Activated naive CD8-positive, alpha-beta T cell (primary cell): ENCODE results near the gene ADAMTS13.
"Not testable (repeated sequence)": the region's sequence is repeated elsewhere in the genome, so short reads cannot be mapped to it uniquely, and the experiment has no call there.

ENCODE experiments used
- H3K27ac Mint-ChIP-seq: one replicate; pipeline ENCODE4 v1.8.0; 2021; ENCODE audit warnings: mixed read lengths
- H3K27me3 Mint-ChIP-seq: one replicate; pipeline ENCODE4 v1.8.0; 2021; ENCODE audit warnings: mixed read lengths
- H3K36me3 Mint-ChIP-seq: one replicate; pipeline ENCODE4 v1.8.0; 2021; ENCODE audit warnings: mixed read lengths
- H3K4me1 Mint-ChIP-seq: one replicate; pipeline ENCODE4 v1.8.0; 2021; ENCODE audit warnings: low read depth, mixed read lengths
- H3K4me3 Mint-ChIP-seq: one replicate; pipeline ENCODE4 v1.8.0; 2021; ENCODE audit warnings: mild to moderate bottlenecking, mixed read lengths
- H3K9me3 Mint-ChIP-seq: one replicate; pipeline ENCODE4 v1.8.0; 2021; ENCODE audit warnings: low read depth, mixed read lengths

Gene ADAMTS13

DNA sequence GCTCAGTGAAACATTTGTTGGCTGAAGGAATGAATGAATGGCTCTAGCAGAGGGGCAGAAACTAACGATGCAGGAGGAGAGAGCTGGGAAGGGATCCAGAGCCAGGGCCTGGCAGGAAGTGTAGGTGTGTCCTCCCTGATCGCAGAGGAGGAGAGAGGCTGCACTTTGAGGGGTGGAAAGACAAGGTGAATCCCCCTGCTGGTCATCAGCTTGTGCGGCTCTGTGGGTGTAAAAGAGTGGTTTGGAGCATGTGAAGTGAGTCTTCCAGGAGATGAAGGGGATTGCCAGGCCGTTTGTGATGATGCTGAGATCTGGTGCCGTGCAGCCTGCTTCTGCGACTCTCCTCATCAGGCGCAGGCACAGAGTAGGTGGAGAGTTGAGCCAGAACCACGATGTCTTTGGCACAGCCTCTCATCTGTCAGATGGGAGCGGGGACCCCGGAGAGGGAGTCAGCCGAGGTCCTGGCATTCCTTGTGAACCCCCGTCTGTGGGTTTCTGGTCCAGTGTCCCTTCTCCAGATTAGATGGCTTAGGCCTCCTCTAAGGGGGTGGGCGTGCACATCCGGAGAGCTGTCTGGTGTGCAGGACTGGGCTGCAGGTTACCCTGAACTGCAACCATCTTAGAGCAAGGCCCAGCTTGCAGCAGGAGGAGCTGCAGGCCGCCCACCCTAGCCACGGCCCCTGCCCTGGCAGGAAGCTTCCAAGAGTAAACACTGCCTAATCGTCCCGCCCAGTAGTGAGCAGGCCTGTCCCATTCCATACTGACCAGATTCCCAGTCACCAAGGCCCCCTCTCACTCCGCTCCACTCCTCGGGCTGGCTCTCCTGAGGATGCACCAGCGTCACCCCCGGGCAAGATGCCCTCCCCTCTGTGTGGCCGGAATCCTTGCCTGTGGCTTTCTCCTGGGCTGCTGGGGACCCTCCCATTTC is at the start of gene ADAMTS13:
Gene ADAMTS13, plus strand, starts transcription at position 753 of the 928 bp plus-strand sequence. Its CDS starts 77 bp downstream, at position 830.
- Mint-ChIP-seq H3K9me3 (no peaks in the 10 kb centered on the region), H3K4me3 (no peak within 1 kb of the TSS), H3K36me3 (no peaks in the 10 kb centered on the region), H3K27ac (peak within 1 kb of the TSS; percentile 42), H3K27me3 (peaks cover 3% of the 10 kb centered on the region), H3K4me1 (peaks cover 22% of the 10 kb centered on the region)

DNA sequence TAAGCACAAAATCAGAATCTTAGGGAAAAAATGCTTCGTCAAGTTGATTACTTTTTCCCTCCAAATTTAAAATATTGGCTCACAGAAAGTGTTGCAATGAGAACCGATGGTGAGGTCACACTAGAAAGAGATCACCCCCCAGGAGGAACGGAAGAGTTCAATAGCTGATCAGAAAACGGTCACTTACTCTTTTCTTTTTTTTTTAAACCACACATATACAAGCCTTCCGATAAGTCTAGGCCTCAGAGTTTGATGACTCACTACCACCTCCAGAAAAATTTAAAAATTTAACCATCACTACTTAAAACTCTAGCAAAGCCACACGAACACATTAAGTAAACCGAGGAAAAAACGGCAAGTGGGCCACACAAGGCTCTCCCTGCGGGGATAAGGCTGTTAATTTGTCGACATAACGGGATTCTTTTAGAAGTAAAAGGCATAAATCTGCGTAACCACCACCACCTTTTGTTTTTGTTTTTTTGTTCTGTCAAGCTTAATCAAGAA is 47.5 kb upstream of the ADAMTS13 start:
- no peaks in the 10 kb centered on the region for H3K27me3 Mint-ChIP-seq
- H3K36me3 Mint-ChIP-seq, result peaks cover 3% of the 10 kb centered on the region
- peak overlapping the region; percentile 93 for H3K4me3 Mint-ChIP-seq
- peaks cover 45% of the 10 kb centered on the region for H3K4me1 Mint-ChIP-seq
- no peaks in the 10 kb centered on the region for H3K9me3 Mint-ChIP-seq
- H3K27ac Mint-ChIP-seq, result peak overlapping the region; percentile 93

DNA sequence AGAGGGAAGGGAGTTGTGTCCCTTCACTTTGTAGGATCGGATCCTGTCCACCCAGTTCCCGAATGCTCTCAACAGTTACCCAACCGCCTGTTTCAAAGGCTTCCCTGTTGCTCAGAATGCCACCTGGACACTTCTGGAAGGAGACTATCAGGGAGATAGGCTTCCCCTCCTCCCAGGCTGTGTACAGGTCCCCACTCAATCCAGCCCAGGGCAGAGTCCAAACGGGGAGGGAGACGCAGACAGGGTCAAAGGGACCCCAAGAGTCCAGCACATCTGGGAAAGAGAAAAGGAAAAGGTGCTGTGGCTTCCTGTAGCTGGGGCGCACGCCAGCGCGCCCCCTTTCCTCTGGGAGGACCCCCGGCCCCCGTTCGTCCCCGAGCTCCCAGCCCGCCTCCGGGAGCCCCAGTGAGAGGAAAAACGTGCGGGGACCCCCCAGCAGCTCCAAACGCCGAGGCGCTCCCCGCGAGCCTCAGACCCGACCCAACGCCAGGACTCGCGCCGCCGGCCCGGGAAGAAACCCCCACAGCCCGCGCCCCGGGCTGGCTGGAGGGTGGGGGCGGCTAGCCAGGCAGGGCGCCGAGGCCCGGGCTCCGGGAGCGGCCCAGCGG is 46.9 kb upstream of the ADAMTS13 start:
- Mint-ChIP-seq H3K9me3 (no peaks in the 10 kb centered on the region), H3K4me1 (peaks cover 40% of the 10 kb centered on the region), H3K27me3 (no peaks in the 10 kb centered on the region), H3K27ac (peak overlapping the region; percentile 93), H3K4me3 (peak overlapping the region; percentile 93), H3K36me3 (peaks cover 3% of the 10 kb centered on the region)

DNA sequence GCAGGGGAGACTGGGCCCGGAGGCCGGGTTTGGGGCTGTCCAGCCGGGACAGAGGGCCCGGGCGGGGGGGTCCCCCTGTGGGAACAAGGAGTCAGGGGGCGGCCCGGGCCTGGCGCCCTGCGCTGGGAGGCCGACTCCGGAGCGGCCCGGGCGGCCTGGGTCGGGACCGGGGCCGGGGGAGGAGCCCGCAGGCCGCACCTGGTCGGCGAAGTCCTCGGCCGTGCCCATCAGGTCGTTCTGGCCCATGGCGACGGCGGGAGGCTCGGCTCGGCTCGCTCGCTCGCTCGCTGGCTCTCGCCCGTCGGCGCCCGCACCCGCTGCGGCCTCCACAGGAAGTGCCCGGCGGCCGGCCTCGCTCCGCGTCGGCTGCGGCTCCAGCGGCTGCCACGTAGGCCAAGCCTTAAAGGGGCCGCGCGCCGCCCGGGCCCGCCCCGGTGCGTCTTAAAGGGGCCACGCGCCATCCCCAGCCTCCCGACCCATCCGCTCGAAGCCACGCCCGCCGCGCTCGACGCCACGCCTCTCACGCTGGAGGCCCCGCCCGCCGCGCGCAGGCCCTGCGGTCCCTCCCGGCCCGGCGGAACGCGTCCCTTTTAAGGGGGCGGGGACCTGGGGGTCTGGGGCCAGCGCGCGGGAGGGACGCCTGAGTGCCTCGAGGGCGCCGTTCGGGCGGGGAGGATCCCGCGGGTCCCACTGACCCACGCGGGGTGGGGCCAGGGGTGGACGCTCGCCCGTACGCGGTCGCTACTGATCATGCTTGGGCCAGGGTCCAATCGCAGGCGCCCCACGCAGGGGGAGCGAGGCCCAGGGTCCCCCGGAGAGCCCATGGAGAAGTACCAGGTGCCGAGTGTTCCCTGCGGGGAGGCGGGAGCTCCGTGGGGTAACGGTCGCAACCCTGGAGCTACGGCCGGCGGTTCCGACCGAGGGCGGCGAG is 46.2 kb upstream of the ADAMTS13 start, which contains the start of the genes STKLD1 and SURF4:
Gene STKLD1, plus strand, starts transcription at position 643 of the 931 bp plus-strand sequence. Its CDS starts 108 bp downstream, at position 751.
Gene SURF4, minus strand, starts transcription at position 337 of the 931 bp plus-strand sequence. Its CDS starts 91 bp downstream, at position 246.
- Mint-ChIP-seq H3K27ac (peak within 1 kb of the TSS; percentile 93), H3K9me3 (no peaks in the 10 kb centered on the region), H3K4me3 (peak within 1 kb of the TSS; percentile 93), H3K27me3 (no peaks in the 10 kb centered on the region), H3K36me3 (peaks cover 3% of the 10 kb centered on the region), H3K4me1 (peaks cover 32% of the 10 kb centered on the region)

DNA sequence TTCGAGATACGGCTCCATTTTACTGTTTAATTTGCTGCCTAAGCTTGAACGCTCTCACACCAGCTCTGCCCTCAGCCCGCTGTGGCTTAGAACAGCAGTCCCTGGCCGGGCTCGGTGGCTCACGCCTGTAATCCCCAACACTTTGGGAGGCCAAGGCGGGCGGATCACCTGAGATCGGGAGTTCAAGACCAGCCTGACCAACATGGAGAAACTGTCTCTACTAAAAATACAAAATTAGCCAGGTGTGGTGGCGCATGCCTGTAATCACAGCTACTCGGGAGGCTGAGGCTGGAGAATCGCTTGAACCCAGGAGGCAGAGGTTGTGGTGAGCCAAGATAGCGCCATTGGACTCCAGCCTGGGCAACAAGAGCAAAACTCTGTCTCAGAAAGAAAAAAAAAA is 44.9 kb upstream of the ADAMTS13 start:
- Mint-ChIP-seq H3K4me1 (peaks cover 19% of the 10 kb centered on the region), H3K27ac (peak overlapping the region; percentile 72), H3K4me3 (peak overlapping the region; percentile 73)
- not testable (repeated sequence) for H3K27me3 Mint-ChIP-seq, H3K36me3 Mint-ChIP-seq, H3K9me3 Mint-ChIP-seq

DNA sequence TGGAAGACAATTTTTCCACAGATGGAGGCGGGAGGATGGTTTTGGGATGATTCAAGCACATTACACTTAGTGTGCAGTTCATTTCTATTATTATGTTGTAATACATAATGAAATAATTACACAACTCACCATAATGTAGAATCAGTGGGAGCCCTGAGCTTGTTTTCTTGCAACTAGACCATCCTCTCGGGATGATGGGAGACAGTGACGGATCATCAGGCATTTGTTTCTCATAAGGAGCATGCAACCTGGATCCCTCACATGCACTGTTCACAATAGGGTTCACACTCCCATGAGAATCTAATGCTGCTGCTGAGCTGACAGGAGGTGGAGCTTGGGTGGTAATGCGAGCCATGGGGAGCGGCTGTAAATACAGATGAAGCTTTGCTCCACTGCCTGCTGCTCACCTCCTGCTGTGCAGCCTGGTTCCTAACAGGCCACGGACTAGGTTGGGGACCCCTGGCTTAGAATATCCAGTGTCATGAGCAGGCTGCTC is 44.4 kb upstream of the ADAMTS13 start:
- Mint-ChIP-seq H3K4me3 (no peak overlapping the region), H3K27ac (no peak overlapping the region), H3K36me3 (no peaks in the 10 kb centered on the region), H3K27me3 (no peaks in the 10 kb centered on the region), H3K4me1 (peaks cover 14% of the 10 kb centered on the region), H3K9me3 (no peaks in the 10 kb centered on the region)

DNA sequence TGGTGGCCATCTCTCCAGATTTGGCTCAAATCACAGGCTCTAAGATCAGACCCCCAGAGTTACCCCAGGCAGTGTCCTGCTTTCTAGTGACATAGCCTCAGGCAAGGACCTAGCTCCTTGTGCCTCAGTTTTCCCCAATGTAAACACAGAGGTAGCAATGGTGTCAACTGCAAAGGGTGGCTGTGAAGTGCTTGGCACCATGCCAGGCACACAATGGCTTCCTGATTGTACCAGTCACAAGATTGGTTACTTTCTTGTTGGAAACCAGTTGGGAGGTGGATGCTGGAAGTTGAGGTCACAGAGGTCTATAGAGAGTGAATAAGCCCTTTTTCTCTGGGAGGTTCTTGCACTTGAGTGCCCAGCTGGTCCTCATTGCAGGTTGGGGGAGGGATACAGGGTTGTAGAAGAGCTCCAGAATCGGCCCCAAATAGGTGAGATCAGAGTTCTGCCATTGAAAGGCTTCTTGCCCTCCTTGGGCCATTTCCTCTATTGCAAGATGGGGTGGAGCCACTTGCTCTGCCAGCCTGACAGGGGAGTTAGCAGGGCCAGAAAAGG is 43.7 kb upstream of the ADAMTS13 start:
- peaks cover 7% of the 10 kb centered on the region for H3K4me1 Mint-ChIP-seq
- H3K27me3 Mint-ChIP-seq, result no peaks in the 10 kb centered on the region
- H3K9me3 Mint-ChIP-seq, result no peaks in the 10 kb centered on the region
- H3K27ac Mint-ChIP-seq, result no peak overlapping the region
- H3K36me3 Mint-ChIP-seq, result no peaks in the 10 kb centered on the region
- H3K4me3 Mint-ChIP-seq, result peak overlapping the region; percentile 12

DNA sequence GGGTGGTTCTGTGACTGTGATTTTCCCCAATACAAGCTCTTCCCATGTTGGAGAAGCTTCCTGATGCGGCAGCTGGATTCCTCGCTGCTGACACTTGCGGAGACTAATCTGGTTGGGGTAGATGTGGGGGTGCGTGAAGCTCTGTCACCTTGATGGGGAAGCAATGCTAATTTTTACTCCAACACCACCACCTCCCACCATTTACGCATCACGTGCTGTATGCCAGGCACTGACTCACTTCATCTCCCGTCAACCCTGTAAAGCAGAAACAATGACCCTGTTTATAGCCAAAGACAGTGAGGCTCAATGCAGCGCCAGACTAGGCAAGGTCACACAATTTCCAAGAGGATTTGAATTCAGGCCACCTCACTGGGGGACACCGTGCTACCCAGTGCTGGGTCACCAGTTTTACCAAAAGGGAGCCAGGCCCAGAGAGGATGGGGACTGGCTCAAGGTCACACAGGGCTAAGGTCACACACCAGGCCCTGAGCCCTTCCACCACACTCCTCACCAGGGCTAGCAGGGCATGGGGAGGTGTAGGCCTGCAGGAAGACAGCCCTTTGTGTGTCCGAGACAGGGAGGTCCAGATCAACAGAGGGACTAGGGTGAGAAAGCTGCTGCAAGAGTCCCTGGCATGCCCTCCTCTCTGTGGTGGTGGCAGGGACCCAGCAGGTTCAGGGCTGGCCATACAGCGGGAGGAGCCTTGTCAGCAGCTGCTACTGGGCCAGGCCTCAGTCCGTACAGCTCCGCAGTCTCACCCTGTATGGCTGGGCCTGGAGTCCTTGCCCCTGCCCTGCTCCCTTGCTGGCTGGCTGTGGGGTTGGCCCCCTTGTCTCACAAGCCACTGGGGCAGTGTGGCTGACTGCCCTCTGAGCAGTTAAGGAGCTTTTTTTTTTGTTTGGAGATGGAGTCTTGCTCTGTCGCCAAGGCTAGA is 42.7 kb upstream of the ADAMTS13 start:
- H3K9me3 Mint-ChIP-seq, result no peaks in the 10 kb centered on the region
- H3K4me3 Mint-ChIP-seq, result no peak overlapping the region
- peaks cover 3% of the 10 kb centered on the region for H3K4me1 Mint-ChIP-seq
- H3K27me3 Mint-ChIP-seq, result no peaks in the 10 kb centered on the region
- no peaks in the 10 kb centered on the region for H3K36me3 Mint-ChIP-seq
- H3K27ac Mint-ChIP-seq, result no peak overlapping the region

DNA sequence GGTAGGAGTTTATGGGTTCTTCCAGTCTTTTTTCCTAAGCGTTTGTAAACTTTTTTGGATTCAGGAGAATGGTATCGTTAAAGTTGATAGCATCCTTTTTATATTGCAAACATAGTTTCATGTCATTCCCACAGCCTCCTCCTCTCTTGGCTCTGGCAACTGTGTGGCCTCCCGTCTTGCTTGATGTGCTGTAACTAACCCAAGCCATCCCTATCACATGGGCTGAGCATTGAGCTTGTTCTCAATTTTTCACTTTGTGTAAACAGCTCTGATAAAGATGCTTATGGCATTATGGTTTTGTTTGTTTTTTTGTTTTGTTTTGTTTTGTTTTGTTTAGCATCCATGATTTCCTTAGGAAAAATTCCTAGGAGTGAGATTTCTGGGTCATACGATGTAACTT is 41.4 kb upstream of the ADAMTS13 start:
- H3K27ac Mint-ChIP-seq, result no peak overlapping the region
- H3K36me3 Mint-ChIP-seq, result no peaks in the 10 kb centered on the region
- no peak overlapping the region for H3K4me3 Mint-ChIP-seq
- H3K4me1 Mint-ChIP-seq, result no peaks in the 10 kb centered on the region
- H3K27me3 Mint-ChIP-seq, result no peaks in the 10 kb centered on the region
- no peaks in the 10 kb centered on the region for H3K9me3 Mint-ChIP-seq

DNA sequence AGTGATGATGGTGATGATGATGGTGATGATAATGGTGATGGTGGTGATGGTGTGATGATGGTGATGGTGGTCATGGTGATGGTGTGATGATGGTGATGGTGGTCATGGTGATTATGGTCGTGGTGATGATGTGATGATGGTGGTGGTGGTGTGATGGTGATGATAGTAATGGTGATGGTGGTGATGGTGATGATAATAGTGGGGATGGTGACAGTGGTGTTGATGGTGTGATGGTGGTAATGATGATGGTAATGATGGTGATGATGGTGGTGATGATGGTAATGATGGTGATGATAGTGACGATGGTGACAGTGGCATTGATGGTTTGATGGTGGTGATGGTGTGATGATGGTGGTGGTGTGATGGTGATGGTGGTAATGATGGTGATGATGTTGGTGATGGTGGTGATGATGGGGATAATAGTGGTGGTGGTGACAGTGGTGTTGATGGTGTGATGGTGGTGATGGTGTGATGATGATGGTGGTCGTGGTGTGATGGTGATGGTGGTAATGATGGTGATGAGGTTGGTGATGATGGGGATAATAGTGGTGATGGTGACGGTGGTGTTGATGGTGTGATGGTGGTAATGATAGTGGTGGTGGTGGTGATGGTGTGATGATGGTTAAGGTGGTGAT is 39.5 kb upstream of the ADAMTS13 start:
- no peaks in the 10 kb centered on the region for H3K4me1 Mint-ChIP-seq
- no peak overlapping the region for H3K27ac Mint-ChIP-seq
- H3K27me3 Mint-ChIP-seq, result no peaks in the 10 kb centered on the region
- H3K9me3 Mint-ChIP-seq, result no peaks in the 10 kb centered on the region
- H3K36me3 Mint-ChIP-seq, result no peaks in the 10 kb centered on the region
- no peak overlapping the region for H3K4me3 Mint-ChIP-seq

DNA sequence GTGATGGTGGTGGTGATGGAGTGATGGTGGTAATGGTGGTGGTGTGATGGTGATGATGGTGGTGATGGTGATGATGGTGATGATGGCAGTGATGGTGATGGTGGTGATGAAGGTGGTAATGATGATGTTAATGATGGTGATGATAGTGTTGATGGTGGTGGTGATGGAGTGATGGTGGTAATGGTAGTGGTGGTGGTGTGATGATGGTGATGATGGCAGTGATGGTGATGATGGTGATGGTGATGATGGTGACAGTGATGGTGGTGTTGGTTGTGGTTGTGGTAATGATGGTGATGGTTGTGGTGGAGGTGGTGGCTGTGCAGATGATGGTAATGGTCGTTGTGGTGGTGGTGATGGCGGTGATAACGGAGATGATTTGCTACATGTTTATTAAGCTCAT is 38.7 kb upstream of the ADAMTS13 start:
- H3K4me3 Mint-ChIP-seq, result no peak overlapping the region
- no peaks in the 10 kb centered on the region for H3K36me3 Mint-ChIP-seq
- no peaks in the 10 kb centered on the region for H3K9me3 Mint-ChIP-seq
- no peaks in the 10 kb centered on the region for H3K4me1 Mint-ChIP-seq
- H3K27me3 Mint-ChIP-seq, result no peaks in the 10 kb centered on the region
- H3K27ac Mint-ChIP-seq, result no peak overlapping the region

DNA sequence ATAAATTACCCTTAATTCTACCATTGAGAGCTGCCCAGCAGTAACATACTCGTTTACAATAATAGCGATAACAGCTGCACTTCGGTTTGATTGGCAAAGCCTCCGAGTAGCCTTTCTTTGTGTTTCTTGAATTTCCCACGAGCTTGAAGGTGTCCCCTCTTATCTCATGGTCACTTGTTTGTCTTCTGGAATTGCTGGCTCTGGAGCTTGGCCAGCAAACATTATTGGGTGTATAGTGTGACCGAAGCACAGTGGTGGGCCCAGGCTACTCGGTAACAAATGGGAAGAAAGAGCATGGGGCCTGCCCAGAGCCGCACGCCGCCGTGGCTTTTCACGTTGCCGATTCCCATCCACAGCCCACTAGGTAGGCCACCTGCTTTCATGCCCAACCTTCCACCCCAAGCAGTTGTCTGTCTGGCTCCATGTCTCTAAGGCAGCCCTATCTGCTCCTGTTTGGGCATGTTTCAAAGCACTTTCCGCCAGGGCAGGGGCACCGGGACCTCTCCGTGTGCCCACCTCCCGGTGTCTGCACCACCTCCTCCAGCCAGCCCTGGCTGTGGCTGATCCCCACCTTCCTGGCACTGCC is 37.3 kb upstream of the ADAMTS13 start:
- Mint-ChIP-seq H3K27me3 (peaks cover under 1% of the 10 kb centered on the region), H3K36me3 (no peaks in the 10 kb centered on the region), H3K27ac (no peak overlapping the region), H3K4me3 (no peak overlapping the region), H3K9me3 (no peaks in the 10 kb centered on the region), H3K4me1 (no peaks in the 10 kb centered on the region)
